ENCODE data around the gene RAB11FIP3.
"Not testable (repeated sequence)": the region's sequence is repeated elsewhere in the genome, so short reads cannot be mapped to it uniquely, and the experiment has no call there.

RAB11FIP3 gene

GRCh38 chr16:425740-426114, 278 bp downstream of the RAB11FIP3 start:
- DNase-seq = peak; percentile 67

DNA sequence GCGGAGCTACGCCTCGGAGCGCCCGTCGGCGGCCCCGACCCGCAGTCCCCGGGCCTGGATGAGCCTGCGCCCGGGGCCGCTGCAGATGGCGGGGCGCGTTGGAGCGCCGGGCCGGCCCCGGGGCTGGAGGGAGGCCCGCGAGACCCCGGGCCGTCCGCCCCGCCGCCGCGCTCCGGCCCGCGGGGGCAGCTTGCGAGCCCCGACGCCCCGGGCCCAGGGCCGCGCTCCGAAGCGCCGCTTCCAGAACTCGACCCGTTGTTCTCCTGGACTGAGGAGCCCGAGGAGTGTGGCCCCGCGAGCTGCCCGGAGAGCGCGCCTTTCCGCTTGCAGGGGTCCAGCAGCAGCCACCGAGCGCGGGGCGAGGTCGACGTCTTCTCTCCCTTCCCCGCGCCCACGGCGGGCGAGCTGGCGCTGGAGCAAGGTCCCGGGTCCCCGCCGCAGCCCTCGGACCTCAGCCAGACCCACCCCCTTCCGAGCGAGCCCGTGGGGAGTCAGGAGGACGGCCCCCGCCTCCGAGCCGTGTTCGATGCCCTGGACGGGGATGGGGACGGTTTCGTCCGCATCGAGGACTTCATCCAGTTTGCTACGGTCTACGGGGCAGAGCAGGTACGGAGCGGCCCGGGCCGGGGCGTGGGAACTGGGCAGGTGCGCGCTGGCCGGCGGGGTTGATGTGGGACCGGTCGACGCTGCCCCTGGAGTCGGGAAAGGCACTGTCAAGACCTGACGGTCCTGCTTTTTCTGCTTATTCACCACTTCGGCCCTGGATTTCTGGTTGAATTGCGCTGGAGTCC, 861 bp downstream of the RAB11FIP3 start:
- DNase-seq = no peak

- DNase-seq = no peak
These were observed 1.4 kb downstream of the RAB11FIP3 start for GRCh38 chr16:426906-427249.

DNA sequence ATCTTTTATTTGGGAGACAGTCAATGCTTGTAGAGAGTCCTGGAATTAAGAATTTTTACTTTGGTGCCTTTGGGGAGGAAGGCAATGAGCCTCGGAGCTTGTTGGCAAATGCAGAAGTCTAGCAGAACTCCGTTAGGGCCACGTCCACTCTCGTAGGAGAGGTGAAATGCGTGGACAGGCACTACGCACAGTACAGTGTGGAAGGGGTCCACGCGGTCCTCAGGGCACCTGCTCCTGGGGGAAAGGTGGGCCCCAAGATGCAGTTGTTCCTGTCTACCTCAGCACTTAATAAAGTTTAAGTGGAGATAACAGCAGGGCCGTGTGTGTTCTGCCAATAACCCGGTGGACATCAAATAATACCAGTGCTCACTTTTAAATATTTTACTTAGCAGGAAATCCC, 1.8 kb downstream of the RAB11FIP3 start:
- no peak for DNase-seq

GRCh38 chr16:430904-431303, 5.5 kb downstream of the RAB11FIP3 start:
- DNase-seq = no peak

GRCh38 chr16:440627-441026, 15.2 kb downstream of the RAB11FIP3 start:
- no peak for DNase-seq

- DNase-seq = no peak
These were observed 16.0 kb downstream of the RAB11FIP3 start for GRCh38 chr16:441447-441846.

DNA sequence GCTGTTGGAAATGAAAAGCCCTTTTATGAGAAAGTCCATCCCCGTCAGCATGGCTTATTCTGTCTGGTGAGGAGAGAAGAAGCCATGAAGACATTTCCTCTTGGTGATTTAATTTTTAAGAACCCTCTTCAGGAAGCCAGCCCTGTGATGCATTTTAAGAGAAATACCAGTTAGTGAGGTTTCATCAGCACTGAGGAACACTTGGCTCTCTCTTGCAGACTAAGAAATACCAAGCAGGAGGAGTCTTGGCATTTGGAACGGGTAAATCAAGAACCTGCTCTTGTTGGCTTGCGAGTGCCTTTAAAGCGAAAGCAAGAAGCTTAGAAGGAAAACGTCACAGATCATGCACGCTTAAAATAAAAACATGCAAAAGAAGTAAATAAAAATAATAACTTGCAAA, 17.5 kb downstream of the RAB11FIP3 start:
- DNase-seq = no peak

DNA sequence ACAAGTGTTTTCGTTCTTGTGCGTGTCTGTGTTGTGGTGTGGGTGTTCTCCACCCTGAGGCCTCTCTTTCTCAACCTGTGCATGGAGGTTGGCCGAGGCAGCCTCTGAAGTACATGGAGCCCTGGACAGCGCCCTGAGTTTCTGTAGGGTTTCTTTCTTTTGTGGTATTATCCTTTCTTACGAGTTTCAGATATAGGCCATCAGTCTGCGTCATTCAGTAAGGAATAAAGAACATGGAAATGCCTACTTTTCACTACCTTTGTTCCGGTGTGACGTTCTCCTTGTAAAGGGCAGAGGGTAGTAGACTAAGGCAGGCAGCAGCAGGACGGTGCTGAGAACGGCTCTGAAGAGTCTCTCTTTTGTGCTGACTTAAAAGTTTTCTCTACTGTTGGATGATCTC, 18.6 kb downstream of the RAB11FIP3 start:
- DNase-seq = no peak

- DNase-seq = no peak
These were observed 20.1 kb downstream of the RAB11FIP3 start for GRCh38 chr16:445566-445965.

DNA sequence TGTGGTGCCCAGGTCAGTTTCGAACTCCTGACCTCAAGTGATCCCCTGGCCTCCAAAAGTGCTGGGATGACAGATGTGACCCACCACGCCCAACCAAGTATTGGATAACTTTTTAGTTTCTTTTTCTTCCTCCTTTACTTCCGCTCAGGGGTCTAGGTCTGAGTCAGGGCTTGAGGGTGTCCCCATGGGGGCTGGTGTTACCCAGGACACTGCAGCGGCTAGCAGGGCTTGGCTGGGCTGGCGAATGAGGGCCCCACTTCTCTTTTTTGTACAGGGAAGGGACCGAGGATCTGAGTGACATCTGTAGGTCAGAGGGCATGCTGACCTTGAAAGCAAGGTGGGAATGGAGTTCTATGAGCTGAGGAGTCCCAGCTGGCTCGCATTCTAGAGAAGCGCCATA, 24.9 kb downstream of the RAB11FIP3 start:
- DNase-seq = no peak

- DNase-seq = no peak
These were observed 25.5 kb downstream of the RAB11FIP3 start for GRCh38 chr16:450785-451512.

DNA sequence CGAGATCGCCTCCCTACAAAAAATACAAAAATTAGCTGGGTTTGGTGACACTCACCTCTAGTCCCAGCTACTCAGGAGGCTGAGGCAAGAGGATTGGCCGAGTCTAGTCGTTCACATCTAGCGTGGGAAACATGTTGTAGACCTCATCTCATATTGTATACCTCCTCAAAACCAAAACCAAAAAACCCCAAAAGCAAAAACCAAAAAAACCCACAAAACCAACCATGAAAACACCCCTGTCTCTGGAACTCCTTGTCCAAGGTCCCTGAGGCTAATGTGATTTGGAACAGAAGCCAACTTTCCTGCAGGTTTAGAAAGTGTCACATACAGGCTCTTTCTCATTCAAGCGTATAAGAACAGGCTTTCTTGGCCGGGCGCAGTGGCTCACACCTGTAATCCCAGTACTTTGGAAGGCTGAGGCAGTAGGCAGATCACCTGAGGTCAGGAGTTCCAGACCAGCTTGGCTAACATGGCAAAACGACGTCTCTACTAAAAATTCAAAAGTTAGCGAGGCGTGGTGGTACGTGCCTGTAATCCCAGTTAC, 29.0 kb downstream of the RAB11FIP3 start:
- DNase-seq = no peak

DNA sequence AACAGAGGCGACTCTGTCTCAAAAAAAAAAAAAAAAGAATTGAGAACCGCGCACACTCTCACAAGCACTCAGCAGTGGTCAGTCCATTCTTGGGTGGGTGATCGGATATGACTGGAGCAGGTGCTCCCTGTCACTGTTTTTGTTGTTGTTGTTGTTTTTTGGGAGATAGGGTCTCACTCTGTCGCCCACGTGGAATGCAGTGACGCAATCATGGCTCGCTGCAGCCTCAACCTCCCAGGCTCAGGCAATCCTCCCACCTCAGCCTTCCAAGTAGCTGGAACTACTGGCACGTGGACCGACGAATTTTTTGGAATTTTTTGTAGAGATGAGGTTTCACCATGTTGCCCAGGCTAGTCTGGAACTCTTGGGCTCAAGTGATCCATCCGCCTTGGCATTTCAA, 30.0 kb downstream of the RAB11FIP3 start:
- DNase-seq = no peak

DNA sequence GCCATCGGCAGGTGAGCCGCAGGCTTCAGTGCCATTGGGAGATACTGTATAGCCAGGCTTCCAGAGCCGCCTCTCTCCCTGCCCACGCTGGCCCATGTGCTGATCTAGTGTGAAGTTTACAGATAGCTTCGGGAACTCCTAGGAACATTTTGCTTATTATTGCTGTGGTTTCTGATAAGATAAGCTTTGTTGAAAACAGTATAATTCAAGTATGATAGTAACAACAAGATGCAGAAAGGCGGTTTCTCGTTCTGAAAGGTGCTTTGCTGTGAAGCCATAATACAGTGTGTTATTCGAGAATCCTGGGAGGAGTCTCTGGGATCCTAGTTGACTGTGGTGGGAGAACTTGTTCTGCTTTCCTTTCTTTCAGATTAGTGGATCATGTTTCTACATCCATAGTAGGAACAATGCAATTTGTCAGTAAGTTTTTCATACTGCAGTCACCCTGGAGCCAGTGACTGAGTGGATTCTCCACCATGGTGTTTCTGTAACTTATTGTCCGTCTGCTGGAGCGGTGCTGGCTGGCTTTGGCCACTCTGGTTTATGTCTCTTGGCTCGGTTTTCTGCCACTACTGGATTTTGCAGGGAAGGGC, 31.5 kb downstream of the RAB11FIP3 start:
- DNase-seq = no peak

- no peak for DNase-seq
These were observed 32.4 kb downstream of the RAB11FIP3 start for GRCh38 chr16:457732-458400.

DNA sequence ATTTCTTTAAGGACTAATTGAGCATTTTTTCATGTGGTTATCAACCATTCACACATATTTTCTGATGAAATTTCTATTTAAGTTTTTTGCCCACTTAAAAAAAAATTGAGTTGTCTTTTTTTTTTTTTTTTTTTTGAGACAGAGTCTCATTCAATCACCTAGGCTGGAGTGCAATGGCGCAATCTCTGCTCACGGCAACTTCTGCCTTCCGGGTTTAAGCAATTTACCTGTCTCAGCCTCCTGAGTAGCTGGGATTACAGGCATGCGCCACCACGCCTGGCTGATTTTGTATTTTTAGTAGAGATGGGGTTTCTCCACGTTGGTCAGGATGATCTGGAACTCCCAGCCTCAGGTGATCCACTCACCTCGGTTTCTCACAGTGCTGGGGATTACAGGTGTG, 34.3 kb downstream of the RAB11FIP3 start:
- DNase-seq = no peak

DNA sequence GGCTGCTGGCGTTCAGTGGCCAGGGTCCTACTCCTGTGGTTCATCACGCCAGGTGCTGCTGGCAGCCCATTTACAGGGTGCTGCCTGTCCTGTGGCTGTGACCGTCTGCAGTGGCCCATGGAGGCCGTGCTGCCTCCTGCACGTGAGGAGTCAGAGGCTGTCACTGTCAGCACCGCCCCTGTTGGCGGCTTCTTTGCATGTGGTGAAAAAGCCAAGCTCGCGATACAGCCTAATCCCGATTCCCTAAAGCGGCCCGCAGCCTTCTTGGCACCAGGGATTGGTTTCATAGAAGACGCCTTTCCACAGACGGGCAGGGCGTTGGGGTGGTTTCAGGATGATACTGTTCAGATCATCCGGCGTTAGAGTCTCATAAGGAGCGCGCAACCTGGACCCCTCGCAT, 35.3 kb downstream of the RAB11FIP3 start:
- DNase-seq = no peak

GRCh38 chr16:463071-463470, 37.6 kb downstream of the RAB11FIP3 start:
- no peak for DNase-seq

DNA sequence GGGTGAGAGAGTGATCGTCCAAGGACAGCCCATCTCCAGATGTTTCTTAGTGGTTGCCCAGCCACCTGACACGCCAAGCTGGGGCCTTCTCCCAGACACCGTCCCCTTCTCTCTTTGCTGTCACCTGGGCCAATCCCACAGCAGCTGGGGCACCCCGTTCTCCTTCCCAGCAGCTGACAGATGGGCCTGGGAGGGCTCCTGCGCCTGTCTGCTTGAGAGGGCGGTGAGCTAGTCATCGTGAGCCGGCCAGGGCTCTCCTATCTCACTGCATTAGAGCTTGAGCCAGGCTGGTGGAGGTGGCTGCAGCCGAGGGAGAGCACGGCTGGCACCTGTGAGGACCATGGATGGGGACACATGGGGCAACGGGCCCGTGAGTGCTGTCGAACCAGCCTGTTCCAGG, 41.2 kb downstream of the RAB11FIP3 start:
- DNase-seq = no peak

GRCh38 chr16:467249-467871, 41.9 kb downstream of the RAB11FIP3 start:
- not testable (repeated sequence) for DNase-seq

- DNase-seq = no peak
These were observed 42.8 kb downstream of the RAB11FIP3 start for GRCh38 chr16:468068-468821.
